GM19467 (cell line): ENCODE data around the gene SPOCD1.
A peak's percentile ranks its signal among the peaks of the same experiment; 100 is the strongest.

Experiments
- ATAC-seq: cut with Tn5 transposase; IDR thresholded peaks from one replicate; pipeline ENCODE4 v1.9.1; 2021; ENCODE audit warnings: mild to moderate bottlenecking, moderate library complexity; ENCODE audit not compliant: unreplicated experiment

Gene SPOCD1

DNA sequence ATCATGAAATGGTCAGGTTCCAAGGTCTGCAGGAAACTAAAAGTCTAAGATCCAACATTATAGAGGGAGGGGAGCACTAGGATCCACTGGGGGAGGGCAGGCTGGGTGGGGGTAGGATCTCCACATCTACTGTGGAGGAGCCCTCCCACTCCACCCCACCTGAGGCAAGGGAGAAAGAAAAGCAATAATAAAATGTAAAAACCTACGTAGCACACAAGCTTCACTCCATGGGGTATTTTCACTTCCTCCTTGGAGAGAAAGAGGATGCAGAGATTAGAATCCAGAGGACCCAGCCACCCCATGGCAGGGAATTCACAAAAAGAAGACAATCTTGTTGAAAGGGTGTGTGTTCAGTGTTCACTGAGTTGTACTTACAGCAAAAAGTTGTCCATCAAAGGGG lies 14.4 kb downstream of the SPOCD1 start:
- no peak for ATAC-seq

DNA sequence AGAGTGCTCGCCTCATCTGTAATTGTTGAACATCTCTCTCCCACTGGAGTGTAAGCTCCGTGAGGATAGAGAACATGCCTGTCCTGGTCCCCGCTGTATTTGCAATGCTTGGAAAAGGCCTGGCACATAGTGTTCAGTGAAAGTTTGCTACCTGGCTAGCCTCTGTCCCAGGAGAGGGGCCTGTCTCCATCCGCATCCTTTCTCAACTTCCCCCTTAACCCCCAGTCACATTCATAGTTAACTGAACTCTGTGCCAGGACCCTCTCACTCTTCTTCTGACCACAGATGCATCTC lies 15.2 kb downstream of the SPOCD1 start:
- ATAC-seq: no peak

DNA sequence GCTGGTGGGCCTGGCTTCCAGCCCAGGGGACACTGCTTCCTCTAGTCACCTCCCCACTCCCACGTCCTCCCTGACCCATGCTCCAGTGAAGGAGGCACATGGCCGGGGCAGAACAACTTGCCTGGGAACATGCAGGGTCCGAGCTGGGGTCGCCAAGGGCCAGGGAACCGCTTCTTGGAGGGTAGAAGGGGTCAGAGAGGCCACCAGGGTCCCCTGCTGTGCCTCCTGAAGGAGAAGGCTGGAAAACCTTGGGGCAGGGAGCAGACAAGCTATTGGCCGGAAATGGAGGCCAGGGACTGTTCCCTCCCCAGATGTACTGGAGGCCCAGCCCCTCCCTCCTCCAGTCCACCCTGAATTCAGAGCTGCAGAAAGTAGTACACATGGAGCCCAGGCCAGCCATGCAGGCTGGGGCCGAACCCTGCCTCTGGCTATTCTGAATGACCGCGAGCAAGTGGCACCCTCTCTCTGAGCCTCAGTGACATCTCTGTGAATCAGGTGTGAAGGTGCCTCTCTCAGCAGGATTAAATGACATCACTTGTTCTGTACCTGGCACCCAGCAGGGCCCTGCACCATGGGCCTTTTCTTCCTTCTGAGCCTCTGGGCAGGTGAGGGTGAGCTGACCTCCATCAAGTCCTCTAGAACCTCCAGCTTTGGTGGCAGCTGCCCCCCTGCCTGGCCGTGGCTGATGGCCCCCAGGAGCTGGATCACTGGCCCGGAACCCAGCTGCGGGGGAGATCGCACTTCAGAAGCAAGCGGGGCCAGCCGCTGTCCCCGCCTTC lies 15.7 kb downstream of the SPOCD1 start:
- ATAC-seq: no peak

DNA sequence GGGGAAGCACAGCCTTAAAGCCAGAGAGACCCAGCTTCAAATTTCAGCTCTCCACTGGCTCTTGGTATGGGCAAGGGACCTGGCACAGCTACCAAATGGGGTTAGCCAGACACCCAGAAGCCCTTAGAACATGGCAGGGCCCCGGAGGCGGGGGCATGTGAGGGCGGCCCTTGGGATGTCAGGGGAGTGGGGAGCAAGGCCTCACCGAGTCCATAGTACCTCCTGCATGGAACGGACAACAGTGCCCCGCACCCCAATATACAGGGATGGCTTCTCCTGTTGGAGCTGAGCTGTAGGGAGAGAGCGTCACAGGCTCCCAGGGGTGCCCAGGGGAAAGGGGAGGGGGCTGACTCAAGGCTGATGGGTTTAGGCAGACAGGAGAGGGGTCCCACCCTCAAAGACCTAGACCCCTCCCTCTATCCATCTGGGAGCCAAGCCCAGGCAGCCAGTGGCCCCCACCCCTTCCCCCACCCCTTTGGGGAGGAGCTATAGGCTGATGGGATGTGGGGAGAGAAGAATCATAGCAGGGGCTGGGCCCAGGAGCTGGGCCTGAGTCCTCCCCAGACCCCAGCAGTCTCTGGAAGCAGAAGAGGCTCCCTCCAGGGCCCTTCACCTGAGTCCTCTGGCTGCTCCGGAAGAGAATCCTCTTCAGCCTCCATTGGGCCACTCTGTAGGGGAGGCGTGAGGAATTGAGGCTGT lies 16.5 kb downstream of the SPOCD1 start:
- ATAC-seq: no peak

DNA sequence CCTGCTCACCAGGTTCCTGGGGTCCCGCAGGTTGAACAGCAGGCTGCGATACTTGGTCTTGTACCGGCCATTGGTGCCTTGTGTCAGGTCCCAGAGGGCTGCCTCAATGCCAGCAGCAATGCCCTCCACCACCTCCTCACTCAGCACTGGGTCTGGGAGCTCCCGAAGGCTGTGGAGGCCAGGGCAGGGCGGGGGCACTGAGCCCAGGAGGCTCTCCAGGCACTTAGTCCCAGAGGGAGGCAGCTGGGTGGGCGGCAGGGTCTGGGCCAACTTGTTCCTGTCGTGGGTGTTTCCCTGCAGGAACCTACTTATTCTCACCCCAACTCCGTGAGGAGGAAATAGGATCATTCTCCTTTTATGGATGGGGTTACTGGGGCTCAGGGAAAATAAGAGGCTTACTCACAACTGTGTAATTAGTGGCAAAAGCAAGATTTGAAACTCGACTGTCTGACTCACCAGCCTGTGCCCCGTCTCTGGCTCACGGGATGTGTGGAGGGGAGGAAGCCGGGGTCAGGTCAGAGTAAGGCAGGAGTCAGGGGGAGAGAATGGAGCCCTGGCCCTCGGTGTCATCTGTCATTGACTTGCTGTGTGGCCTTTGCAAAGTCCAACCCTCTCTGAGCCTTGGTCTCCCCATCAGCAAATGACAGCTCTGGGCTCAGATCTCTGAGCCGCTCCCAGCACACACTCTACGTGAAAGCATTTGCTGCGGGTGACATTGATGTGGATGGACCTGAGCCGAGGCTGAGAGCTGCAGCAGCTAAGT lies 17.2 kb downstream of the SPOCD1 start:
- no peak for ATAC-seq

GRCh38 chr1:31798086-31798432 lies 17.8 kb downstream of the SPOCD1 start:
- no peak for ATAC-seq

- no peak for ATAC-seq
These were observed 18.6 kb downstream of the SPOCD1 start for GRCh38 chr1:31797216-31797615.

DNA sequence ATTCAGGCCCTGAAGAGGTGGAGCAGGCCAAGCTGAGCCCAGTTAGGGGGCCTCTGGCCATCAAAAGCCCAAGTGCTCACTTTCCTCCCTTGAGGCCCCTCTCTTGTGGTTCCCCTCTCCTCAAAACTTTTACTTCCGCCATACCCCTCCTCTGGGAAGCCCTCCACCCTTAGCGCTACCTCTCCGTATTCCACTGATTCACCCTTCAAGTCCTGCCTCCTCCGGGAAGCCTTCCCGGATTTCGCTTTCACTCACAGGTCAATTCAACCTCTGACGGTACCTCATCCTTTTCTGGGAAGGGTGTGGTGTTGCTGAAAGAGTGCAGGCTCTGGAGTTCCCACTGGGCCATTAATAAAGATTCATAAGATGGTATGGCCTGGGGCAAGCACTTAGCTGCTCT lies 19.1 kb downstream of the SPOCD1 start:
- ATAC-seq: no peak

DNA sequence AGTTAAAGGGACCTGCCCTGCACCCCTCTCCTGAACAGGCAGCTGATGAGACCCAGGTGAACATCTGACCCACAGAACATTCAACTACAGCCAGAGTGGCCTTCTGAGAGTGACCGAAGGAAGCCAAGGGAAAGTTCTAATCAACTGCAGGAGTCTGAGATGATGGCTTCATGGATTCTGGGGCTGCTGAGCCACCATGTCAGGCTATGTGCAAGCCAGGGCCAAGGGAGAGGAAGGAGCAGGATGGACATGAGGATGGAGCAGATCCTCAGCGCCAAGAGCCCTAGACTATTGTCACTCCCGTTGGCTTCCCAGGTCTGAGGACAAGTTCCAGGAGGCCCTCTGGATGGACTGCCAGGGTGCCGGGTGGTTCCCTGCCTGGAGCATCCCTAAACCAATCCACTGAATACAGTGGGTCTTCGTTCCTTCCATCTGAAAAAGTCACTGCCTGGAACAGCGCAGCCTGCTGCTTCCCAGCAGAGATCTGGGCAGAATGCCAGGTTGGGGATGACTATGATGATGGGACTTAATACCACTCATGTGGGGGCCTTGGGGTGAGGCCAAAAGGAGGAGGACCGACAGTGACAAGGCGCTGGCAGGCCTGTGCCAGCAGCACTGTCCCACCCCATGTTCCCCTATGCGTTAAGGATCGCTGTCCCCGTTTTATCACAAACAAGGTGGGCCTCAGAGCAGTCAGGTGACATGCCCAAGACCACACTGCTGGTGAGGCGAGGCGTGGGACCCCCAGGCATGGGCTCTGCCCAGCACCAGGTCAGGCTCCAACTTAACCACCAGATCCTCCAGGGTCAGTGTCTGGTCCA lies 19.8 kb downstream of the SPOCD1 start:
- no peak for ATAC-seq

DNA sequence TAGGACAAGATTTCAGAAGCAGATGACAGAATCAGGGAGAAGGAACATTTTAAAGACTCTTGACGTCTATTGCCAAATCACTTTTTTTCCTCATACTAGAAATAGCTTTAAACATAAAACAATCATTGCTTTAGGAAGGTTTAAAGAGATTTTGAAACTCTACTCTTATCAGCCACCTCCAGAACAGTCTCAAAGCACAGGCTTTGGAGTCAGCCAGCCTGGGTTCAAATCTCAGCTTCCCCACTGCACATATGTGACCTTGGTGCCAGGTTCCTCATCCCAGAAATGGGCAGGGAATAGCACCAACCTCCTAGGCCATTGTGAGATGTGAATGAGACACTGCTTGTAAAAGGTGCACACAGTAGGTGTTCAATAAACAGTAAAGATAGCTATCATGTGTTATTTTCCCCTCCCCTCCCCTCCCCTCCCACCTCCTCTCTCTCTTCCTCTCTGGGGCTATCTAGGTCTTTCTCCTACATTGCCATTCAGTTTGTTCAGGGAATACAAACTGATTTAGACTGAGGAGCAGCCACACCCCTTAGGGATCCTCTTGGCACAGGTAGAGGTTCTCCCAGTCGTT lies 20.6 kb downstream of the SPOCD1 start:
- no peak for ATAC-seq

GRCh38 chr1:31793586-31794285 lies 22.1 kb downstream of the SPOCD1 start:
- no peak for ATAC-seq

DNA sequence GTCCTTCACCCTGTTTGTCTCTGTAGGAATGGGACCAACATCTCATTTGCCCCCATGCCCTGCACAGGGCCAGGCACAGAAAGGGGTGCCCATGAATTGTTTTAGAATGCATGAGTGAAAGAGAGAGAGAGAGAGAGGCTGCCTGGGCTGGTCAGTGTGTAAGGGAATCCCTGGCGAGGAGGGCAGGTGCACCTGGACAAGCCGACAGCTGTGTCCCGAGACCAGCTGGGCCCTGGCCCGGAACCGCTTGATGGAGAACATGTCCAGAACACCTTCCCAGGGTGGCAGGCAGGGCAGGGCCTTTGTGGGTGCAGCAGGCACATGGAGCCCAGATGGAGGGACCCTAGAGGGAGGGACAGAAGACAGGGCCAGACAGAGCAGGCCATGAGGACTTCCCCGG lies 22.7 kb downstream of the SPOCD1 start:
- ATAC-seq: no peak

DNA sequence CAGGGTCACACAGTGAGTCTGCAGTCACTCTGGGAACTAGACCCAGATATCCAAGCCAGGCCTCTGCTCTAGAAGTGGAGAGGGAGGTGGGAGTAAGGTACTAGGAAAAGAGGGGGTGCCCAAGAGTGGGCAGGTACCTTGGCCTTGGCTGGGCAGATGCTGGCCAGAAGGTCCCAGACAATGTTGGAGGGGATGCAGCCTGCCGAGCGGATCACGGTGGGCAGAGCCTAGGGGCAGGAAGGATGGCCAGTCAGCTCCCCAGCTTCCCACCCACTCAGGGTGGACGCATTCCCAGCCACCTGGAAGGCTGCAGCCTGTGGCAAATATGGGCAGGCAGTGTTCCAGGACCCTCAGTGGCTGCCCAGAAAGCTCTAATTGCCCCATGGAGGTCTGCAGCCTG lies 23.3 kb downstream of the SPOCD1 start:
- no peak for ATAC-seq

DNA sequence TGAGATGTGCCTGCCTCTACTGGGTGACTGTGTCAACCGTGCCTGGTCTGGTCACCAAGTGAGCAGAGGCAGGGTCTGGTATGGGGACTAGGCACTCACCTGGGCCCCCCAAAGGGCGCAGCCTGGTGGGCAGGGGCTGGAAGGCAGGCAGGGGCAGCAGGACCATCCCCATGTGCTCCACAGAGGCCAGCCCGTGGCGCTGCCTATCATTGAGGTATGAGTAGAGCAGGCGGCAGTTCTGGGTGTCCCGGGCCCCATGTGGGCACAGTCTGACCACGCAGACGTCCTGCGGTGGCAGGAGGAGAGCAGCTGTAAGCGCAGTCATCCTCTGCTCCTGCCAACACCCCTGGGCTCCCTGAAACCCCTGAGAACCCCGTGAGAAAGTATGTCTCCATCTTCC lies 23.7 kb downstream of the SPOCD1 start:
- ATAC-seq: no peak

DNA sequence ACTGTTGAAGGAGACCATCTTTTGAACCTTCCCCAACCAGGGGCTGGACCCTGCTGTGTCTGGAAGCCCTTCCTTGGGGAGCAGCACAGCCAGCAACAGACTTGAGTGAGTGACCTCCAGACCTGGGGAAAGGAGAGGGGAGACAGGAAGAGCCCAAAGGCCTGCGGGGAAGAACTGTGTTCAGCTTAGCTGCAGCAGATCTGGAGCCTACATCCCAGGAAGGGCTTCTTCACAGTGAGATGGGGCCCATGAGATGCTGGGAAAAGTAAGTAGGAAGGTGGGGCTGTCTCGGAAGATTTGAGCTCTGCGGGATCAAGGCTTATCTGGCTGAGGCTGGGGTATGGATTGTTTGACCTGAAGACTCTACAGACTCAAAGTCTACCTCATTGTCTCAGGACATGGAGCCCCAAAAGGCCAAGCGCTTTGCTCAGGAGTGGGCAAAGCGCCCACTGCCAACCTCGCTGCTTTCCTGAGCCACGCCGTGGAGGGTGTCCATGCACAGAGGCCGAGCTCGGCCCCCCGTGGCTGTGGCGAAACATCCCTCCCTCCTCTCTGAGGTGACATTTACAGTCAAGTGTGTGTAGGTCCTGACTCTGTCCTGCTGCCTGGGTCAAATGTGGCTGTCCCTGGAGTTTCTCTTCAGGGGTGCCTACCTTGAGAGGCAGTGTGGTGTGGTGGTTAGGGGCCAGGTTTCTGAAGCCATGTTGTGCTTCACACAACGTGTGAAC lies 24.5 kb downstream of the SPOCD1 start:
- ATAC-seq: no peak

GRCh38 chr1:31790641-31791091 lies 25.2 kb downstream of the SPOCD1 start:
- ATAC-seq: no peak

DNA sequence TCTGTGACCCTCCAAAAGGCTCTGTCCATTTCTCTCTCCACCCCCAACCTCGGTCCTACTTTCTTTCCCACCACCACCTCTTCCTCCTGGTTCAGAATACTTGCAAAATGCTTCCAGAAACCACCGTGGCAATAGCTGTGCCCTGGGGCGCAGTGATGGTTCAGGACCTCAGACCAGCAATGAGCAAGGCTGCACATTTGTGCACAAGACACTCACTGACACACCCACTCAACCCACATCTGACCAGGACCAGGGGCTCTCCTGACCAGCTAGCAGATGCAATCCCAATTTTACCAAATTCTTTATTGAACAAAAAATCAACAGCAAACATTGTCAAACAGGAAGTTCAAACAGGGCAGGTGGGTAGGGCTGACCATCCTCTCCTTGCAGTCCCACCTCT lies 25.7 kb downstream of the SPOCD1 start:
- no peak for ATAC-seq

GRCh38 chr1:31789259-31790065 lies 26.4 kb downstream of the SPOCD1 start:
- ATAC-seq: peak; percentile 53

DNA sequence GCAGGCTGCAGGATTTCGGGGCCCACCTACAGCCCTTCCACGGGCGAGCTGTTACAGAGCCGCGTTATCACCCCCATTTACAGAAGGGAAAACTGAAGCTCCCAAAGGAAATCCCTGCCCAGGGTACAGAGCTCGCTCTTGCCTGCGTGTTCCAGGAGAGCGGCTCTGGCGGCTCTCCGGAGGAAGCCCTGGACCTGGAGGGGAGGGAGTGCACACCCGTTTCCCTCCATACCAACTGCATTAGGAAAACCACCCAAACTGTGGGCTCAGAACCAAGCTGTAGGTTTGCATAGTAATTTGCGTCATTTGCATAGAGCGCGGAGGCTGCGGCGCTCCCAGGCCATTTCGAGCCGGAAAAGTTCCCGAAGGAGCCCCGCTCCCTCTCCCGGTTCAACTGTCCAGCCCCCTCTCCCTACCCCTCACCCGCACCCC lies 27.0 kb downstream of the SPOCD1 start:
- ATAC-seq: peak; percentile 13
